ENCODE data around the gene FAM9B.

DNA sequence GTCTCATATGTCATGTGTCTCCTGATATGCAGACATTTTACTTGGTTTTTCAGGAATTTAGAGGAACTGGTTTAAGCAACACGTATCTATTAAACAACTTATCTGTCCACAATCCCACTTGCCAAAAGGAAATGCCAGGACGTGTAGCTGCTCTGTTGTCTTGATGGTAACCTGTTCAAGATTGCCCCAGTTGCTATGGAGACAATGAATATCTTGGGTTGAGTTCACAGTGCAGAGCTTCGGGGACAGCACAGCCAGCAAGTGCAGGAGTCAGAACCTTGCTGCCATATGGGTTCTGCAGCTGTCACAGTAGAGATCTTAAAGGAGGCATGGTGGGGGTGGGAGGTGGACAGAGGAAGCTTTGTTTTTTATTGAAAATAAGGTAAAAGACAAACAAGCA lies 28.7 kb upstream of the FAM9B start:
- TF ChIP-seq, protein P1, sequence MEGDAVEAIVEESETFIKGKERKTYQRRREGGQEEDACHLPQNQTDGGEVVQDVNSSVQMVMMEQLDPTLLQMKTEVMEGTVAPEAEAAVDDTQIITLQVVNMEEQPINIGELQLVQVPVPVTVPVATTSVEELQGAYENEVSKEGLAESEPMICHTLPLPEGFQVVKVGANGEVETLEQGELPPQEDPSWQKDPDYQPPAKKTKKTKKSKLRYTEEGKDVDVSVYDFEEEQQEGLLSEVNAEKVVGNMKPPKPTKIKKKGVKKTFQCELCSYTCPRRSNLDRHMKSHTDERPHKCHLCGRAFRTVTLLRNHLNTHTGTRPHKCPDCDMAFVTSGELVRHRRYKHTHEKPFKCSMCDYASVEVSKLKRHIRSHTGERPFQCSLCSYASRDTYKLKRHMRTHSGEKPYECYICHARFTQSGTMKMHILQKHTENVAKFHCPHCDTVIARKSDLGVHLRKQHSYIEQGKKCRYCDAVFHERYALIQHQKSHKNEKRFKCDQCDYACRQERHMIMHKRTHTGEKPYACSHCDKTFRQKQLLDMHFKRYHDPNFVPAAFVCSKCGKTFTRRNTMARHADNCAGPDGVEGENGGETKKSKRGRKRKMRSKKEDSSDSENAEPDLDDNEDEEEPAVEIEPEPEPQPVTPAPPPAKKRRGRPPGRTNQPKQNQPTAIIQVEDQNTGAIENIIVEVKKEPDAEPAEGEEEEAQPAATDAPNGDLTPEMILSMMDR (IDR thresholded peaks at IDR 0.05), result no peak
- no peak for TF ChIP-seq ZFX (IDR thresholded peaks at IDR 0.05; ENCODE audit: borderline replicate concordance)

Measured in 22Rv1 (cell line).